ENCODE measurements around the gene CCNH. TPM values are rescaled to one million over a fixed set of nuclear protein-coding genes. Genes with fewer than 3 reads are reported as not detected.

The CCNH gene
- total RNA-seq, 1 experiment from 2014 or later = 63.2 TPM

- ChIA-PET POLR2A (no interaction called here), CTCF (no interaction called here), RAD21 (ENCODE audit: low non-redundant PET in 1 of 2, low total read pairs in 2 of 2, uncharacterized antibody in 2 of 2, unreplicated experiment in 2 of 2) (no interaction called here)
- Histone ChIP-seq H2AFZ (ENCODE audit: low read depth, low read length, poor library complexity, severe bottlenecking) (no peak overlapping the region), H4K20me1 (ENCODE audit: insufficient read depth) (no peaks in the 10 kb centered on the region), H3K27me3 (ENCODE audit: insufficient read depth, low read length) (no peaks in the 10 kb centered on the region), H3K9me3 (ENCODE audit: control insufficient read depth in 1 of 2, insufficient read depth in 1 of 2, low read depth in 1 of 2, low read length in 2 of 2) (no peaks in the 10 kb centered on the region), H3K9ac (ENCODE audit: low read length) (no peak overlapping the region), H3K4me1 (ENCODE audit: control insufficient read depth in 1 of 2, insufficient read depth in 2 of 2, low read length in 2 of 2) (no peaks in the 10 kb centered on the region), H3K9me2 (ENCODE audit: insufficient read depth) (no peaks in the 10 kb centered on the region), H3K4me3 (replicated peaks in 1 of 2; ENCODE audit: low read depth in 1 of 2, low read length in 2 of 2) (no peak overlapping the region), H3K79me2 (ENCODE audit: insufficient read depth, low read length) (no peaks in the 10 kb centered on the region), H3K27ac (ENCODE audit: low read depth, low read length) (no peak overlapping the region), H3K4me2 (ENCODE audit: low read length) (no peak overlapping the region), H3K36me3 (ENCODE audit: control insufficient read depth in 1 of 2, insufficient read depth in 2 of 2, low read length in 2 of 2) (no peaks in the 10 kb centered on the region)
- BruUV-seq (replicated peaks) = no TSS peak
- ATAC-seq (no peak), DNase-seq (ENCODE audit: low read depth, low spot score) (no peak)
- intact Hi-C loops (cut with micrococcal nuclease) = no loop called here
- TF ChIP-seq SP1 (IDR thresholded peaks at IDR 0.05; ENCODE audit: low read depth) (no peak), YY1 (IDR thresholded peaks at IDR 0.05; ENCODE audit: extremely low read depth, insufficient replicate concordance, low read depth, low read length) (no peak), ZFX (IDR thresholded peaks at IDR 0.05) (no peak), EZH2 (IDR thresholded peaks at IDR 0.05) (no peak), CBX3 (IDR thresholded peaks at IDR 0.05; ENCODE audit: low read depth) (no peak), FOSL1 (IDR thresholded peaks at IDR 0.05; ENCODE audit: low read depth) (no peak), RAD21 (IDR thresholded peaks at IDR 0.05; ENCODE audit: low read depth) (no peak), JUND (IDR thresholded peaks at IDR 0.05) (no peak), REST (IDR thresholded peaks at IDR 0.05; ENCODE audit: low read depth) (no peak), POLR2AphosphoS5 (IDR thresholded peaks at IDR 0.05; ENCODE audit: low read depth, low read length) (no peak), SRF (IDR thresholded peaks at IDR 0.05; ENCODE audit: low read depth) (no peak)
- TF ChIP-seq, protein P1, sequence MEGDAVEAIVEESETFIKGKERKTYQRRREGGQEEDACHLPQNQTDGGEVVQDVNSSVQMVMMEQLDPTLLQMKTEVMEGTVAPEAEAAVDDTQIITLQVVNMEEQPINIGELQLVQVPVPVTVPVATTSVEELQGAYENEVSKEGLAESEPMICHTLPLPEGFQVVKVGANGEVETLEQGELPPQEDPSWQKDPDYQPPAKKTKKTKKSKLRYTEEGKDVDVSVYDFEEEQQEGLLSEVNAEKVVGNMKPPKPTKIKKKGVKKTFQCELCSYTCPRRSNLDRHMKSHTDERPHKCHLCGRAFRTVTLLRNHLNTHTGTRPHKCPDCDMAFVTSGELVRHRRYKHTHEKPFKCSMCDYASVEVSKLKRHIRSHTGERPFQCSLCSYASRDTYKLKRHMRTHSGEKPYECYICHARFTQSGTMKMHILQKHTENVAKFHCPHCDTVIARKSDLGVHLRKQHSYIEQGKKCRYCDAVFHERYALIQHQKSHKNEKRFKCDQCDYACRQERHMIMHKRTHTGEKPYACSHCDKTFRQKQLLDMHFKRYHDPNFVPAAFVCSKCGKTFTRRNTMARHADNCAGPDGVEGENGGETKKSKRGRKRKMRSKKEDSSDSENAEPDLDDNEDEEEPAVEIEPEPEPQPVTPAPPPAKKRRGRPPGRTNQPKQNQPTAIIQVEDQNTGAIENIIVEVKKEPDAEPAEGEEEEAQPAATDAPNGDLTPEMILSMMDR (IDR thresholded peaks at IDR 0.05 in 2 of 3, conservative IDR thresholded peaks at IDR 0.05 in 1 of 3; ENCODE audit: borderline replicate concordance in 1 of 3, insufficient read depth in 1 of 3, low read depth in 2 of 3, low read length in 2 of 3) = no peak
- TF ChIP-seq, protein P2, sequence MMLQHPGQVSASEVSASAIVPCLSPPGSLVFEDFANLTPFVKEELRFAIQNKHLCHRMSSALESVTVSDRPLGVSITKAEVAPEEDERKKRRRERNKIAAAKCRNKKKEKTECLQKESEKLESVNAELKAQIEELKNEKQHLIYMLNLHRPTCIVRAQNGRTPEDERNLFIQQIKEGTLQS (IDR thresholded peaks at IDR 0.05) = no peak
These were observed 21.7 kb upstream of the CCNH start for GRCh38 chr5:87434461-87434860.

All from HCT116 (cell line).